Erythroblast (primary cell): Measurements from ENCODE around the gene IPO4.

Source experiments
- DNase-seq, 2 experiments: peaks; one replicate each; lab custom pipeline; 2025; lab: John Stamatoyannopoulos, UW
- GATA1 ChIP-seq: IDR thresholded peaks from 2 replicates; pipeline ENCODE4 v1.6.1; 2011; ENCODE audit warnings: low read depth, mild to moderate bottlenecking, control low read depth, low read length, moderate library complexity
- POLR2A ChIP-seq: IDR thresholded peaks from 2 replicates; pipeline ENCODE4 v1.6.1; 2011; ENCODE audit warnings: mild to moderate bottlenecking, low read length

Gene IPO4

GRCh38 chr14:24179961-24180796 is 8.4 kb downstream of the IPO4 start:
- no peak for DNase-seq
- TF ChIP-seq GATA1 = no peak
- TF ChIP-seq POLR2A = no peak

DNA sequence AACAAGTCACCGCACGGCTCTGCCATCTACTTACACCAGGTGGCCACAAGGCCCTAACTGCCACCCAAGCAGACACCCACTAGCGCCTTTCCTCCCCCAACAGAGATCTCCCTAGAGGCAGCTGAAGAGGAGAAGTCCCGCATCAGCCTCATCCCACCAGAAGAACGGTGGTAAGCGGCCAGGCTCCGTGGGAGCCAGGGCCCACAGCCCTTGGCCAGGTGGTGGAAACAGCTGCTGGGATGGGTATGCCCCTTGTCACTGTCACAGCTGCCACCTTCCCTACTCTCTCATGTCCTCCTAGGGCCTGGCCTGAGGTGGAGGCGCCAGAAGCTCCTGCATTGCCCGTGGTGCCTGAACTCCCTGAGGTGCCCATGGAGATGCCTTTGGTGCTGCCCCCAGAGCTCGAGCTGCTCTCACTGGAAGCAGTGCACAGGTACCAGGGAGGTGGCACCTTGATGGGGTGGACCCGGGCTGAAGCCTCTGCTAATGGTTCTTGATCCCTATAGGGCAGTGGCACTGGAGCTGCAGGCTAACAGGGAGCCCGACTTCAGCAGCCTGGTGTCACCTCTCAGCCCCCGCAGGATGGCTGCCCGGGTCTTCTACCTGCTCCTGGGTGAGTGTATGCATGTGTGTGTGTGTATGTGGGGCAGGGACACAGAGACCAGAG is 9.2 kb downstream of the IPO4 start:
- DNase-seq = no peak
- TF ChIP-seq POLR2A (no peak), GATA1 (no peak)

DNA sequence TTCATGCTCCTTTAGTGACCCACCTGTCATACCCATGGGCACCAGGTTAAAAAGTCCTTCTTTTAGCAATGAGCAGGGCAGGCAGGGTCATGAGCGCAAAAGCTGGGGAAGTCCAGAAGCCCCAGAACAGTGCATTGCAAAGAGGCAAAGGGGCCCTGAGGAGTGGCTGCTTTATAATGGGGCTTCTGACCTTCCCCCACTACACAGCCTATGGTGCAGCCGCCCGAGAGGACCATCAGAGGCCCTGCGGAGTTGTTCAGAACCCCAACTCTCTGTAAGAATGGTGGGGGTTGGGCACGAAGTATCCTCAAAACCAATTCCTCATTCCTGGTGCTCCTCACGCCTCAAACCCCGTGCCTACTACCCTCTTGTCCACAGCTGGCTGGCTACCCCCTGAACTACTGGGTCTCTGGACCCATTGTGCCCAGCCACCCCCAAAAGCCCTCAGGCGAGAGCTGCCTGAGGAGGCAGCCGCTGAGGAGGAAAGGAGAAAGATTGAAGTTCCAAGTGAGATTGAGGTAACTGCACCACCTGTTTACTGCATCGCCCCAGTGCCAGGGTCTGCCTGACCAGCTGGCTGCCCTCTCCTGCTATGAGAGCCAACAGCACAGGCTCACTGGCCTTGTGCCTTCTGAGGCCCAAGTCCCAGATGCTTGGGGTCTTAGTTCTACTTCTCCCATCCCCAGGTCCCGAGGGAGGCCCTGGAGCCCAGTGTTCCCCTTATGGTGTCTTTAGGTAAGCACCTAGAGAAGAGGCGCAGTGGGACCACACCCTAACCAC is 10.0 kb downstream of the IPO4 start:
- no peak for DNase-seq
- TF ChIP-seq POLR2A = no peak
- no peak for TF ChIP-seq GATA1

- no peak for DNase-seq
Observed at GRCh38 chr14:24177891-24178290, 10.7 kb downstream of the IPO4 start.

GRCh38 chr14:24177041-24177825 is 11.4 kb downstream of the IPO4 start:
- no peak for DNase-seq
- TF ChIP-seq GATA1 = no peak

More at GRCh38 chr14:24177891-24178290, 10.7 kb downstream of the IPO4 start:
- no peak for TF ChIP-seq POLR2A
- TF ChIP-seq GATA1 = no peak

DNA sequence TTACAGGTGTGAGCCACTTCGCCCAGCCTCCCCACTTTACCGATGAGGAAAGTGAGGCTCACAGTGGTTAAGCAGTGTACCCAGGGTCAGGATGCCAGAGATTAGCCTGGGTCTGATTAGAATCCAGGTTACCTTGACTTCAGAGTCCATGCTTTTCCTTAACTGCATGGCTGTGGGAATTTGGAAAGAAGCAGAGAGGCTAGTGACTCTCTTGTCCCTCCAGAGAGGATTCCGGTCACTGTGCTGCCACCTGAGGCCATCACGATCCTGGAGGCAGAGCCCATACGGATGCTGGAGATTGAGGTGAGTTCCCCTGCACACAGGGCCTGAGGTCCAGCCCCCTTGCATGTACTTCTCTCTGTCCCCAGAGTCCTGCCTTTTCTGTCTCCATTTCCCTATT is 12.0 kb downstream of the IPO4 start:
- no peak for TF ChIP-seq POLR2A
- TF ChIP-seq GATA1 = no peak
- DNase-seq = no peak

GRCh38 chr14:24172871-24173281 is 15.7 kb downstream of the IPO4 start:
- no peak for TF ChIP-seq GATA1
- no peak for TF ChIP-seq POLR2A
- DNase-seq = no peak

- no peak for DNase-seq
Observed at GRCh38 chr14:24172261-24172860, 16.3 kb downstream of the IPO4 start.

DNA sequence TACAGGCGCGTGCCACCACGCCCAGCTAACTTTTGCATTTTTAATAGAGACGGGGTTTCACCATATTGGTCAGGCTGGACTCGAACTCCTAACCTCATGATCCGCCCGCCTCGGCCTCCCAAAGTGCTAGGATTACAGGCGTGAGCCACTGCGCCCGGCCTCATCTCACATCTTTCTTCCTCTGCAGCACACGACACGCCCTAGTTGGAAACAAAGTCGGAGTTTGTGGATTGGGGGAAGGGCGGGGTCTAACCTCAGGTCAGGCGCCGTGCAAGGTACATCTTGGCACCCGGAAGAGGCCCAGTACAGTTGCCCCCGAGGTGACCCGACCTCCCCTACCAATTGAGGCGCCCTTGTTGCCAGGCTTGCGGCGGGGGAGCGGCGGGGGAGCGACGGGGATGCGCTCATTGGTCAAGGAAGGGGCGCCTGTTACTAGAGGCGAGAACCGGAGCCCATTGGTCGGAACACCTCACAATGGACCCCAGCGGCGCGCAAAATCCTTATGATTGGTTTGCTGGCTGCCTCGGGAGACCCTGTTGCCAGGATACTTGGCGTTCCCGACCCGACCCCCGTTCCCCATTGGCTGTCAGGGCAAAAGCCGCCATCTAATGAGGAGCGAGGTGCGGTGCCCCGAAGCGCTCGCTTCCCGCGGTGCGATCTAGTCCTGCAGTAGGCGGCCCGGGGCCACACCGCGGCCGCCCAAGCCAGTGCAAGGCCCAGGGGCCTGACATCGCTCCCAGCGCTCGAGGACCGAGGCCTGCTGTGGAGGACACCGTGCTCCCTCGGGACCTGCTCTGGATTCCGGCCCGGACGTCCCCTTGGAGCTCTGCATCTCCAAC is 17.0 kb downstream of the IPO4 start, which contains the start of gene REC8:
TSS of gene REC8 (plus strand) at position 659 of the 839 bp plus-strand sequence. CDS start 473 bp downstream, outside the sequence.
- peak; percentile 62 to 82 for DNase-seq
- no peak for TF ChIP-seq GATA1
- TF ChIP-seq POLR2A = peak; percentile 27

More at GRCh38 chr14:24172261-24172860, 16.3 kb downstream of the IPO4 start:
- TF ChIP-seq POLR2A (no peak), GATA1 (no peak)

DNA sequence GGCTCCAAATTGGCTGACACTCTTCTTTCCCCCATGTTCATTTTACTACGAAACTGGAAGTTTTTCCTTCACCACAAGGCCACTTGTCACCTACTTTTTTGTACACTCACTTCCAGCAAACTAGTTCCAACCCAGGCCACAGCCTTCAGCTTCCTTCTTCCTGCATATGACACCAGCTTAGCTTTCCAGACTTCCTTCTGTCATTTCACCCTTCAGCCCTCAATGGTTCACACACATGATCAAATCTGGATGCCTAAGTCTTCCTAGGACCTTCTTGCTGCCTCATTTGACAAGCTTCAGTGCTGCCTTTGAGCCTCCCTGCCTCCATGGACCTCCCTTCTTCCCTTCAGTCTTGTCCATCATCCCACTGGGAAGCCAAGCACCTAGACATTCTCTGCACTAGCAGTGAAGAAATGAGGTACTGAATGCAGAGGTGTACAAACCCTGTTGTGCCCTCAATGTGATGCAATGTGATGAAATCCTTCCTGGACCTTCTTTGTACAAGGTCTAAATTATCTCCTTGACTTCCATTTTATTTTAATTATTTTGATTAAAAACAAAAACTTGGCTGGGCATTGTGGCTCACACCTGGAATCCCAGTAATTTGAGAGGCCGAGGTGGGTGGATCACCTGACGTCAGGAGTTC is 21.0 kb downstream of the IPO4 start:
- peak in 1 of 2 experiments; percentile 61 for DNase-seq
- TF ChIP-seq GATA1 = no peak
- no peak for TF ChIP-seq POLR2A

DNA sequence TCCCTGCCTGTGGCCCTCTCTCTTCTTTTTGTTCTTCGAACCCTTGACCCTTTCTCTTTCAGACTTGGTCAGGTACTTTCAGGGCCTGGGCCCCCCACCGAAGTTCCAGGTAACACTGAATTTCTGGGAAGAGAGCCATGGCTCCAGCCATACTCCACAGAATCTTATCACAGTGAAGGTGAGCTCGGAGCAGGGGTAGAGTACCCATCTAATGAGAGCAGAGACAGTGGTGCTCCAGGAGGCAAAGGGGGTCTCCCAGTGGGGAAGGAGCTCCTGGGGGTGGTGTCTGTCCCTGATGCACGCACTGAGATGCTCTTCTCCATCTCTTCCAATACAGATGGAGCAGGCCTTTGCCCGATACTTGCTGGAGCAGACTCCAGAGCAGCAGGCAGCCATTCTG is 22.8 kb downstream of the IPO4 start:
- TF ChIP-seq GATA1 (no peak), POLR2A (no peak)

GRCh38 chr14:24164518-24164991 is 24.1 kb downstream of the IPO4 start:
- DNase-seq = no peak
- no peak for TF ChIP-seq GATA1
- no peak for TF ChIP-seq POLR2A

More for the DNA sequence above, 22.8 kb downstream of the IPO4 start:
- DNase-seq = no peak

DNA sequence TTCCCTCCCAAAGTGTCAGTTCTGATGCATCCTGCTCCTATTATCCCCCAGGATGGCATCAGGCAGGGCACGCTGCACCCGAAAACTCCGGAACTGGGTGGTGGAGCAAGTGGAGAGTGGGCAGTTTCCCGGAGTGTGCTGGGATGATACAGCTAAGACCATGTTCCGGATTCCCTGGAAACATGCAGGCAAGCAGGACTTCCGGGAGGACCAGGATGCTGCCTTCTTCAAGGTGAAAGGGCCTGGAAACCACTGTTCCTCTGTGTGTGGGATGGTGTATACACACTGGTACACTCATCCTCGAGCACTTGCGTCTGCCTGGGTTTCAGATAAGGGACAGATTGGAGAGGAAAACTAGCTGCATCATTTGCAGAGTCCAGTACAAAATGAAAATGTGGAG is 26.5 kb downstream of the IPO4 start:
- TF ChIP-seq GATA1 (no peak), POLR2A (no peak)
- DNase-seq = peak; percentile 26 to 43
